HG03060 (cell line): ENCODE results near the gene CSHL1.
"Not testable (repeated sequence)": the region's sequence is repeated elsewhere in the genome, so short reads cannot be mapped to it uniquely, and the experiment has no call there.

Source experiments
- ATAC-seq: cut with Tn5 transposase; IDR thresholded peaks from one replicate; pipeline ENCODE4 v1.9.1; 2021; ENCODE audit warnings: low read depth, moderate number of reproducible peaks; ENCODE audit not compliant: unreplicated experiment

The CSHL1 gene

GRCh38 chr17:63941162-63941561 lies 30.1 kb upstream of the CSHL1 start:
- ATAC-seq = no peak

- no peak for ATAC-seq
Measured at GRCh38 chr17:63940584-63940983, 29.5 kb upstream of the CSHL1 start.

DNA sequence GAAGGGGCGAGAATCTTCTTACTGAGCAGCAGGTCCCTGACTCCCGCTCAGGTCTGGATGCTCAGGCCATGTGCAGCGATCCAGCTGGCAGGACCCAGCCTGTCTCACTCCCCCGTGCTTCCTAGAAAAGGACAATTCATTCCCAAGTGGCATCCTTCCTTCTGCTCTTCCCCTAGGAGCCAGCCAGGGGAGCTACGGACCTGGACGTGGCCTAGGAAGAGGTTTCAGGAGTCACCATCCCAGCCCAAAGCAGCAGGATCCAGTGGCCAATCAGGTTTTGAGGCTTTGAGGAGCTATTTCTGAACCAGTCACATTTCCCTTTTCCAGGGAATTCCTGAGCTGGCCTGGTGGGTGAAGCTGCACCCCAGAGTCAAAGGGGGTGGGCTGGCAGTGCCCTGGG lies 28.8 kb upstream of the CSHL1 start:
- ATAC-seq = no peak

DNA sequence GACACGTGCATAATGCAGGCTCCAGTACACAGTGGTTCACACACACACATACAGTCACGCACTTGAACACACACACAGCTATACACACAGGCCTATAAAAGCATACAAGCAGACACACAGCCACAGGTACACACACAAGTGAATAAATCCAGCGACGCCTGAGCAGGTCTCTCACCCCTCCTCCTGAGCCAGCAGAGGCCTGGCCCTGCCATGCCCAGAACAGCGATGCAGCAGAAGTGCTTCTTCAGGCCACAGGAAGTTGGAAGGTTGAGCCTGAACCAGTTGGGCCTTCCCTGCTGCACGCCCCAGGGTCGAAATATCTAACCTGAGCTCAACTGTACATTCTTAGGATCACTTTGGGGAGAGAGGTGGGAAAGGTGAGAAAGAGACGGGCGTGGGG lies 28.3 kb upstream of the CSHL1 start:
- no peak for ATAC-seq

DNA sequence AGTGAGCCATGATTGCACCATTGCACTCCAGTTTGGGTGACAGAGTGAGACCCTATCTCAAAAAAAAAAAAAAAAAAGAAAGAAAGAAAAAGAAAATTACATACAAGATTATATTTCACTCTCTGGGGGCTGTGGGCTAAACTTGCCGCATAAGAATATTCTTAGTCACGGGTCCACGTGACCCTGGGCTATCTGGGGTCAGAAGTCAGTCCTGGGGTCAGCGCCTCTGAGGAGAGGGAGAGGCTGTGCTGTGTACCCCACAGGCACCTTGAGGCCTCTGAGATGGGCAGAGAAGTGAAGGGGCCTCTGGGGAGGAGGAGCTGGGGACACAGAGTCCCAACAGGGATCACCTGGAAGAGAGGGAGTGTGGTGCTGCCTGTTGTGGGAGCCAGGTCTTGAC lies 26.9 kb upstream of the CSHL1 start:
- ATAC-seq = no peak

- ATAC-seq = no peak
Measured at GRCh38 chr17:63937319-63937718, 26.3 kb upstream of the CSHL1 start.

GRCh38 chr17:63934183-63935112 lies 23.4 kb upstream of the CSHL1 start:
- ATAC-seq = no peak

- ATAC-seq = no peak
Measured at GRCh38 chr17:63933598-63933997, 22.5 kb upstream of the CSHL1 start.

DNA sequence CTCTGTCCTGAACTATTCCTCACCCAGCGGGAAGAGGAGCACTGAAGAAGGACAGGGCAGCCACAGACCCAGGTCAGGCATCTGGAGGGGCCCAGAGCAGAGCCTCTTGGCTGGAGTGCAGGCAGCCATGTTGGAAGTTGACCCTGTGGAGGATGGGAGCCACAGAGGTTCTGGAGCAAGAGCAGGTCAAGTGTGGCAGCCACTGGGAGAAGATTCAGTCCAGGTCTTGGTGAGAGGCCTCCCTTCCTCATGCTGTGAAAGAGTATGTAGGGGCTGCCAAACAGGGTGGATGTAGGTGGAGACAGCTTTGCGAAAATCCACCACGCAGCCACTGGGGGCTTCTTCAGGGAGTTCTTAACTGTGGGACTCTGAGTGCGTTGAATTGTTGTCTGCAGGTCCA lies 21.7 kb upstream of the CSHL1 start:
- peak; percentile 3 for ATAC-seq

GRCh38 chr17:63931981-63932561 lies 21.0 kb upstream of the CSHL1 start, which contains the start of gene CD79B:
TSS of gene CD79B (minus strand) at chr17:63932331. CDS start at chr17:63932261, 70 bp downstream.
- ATAC-seq = peak; percentile 44

GRCh38 chr17:63930951-63931575 lies 20.0 kb upstream of the CSHL1 start:
- no peak for ATAC-seq

DNA sequence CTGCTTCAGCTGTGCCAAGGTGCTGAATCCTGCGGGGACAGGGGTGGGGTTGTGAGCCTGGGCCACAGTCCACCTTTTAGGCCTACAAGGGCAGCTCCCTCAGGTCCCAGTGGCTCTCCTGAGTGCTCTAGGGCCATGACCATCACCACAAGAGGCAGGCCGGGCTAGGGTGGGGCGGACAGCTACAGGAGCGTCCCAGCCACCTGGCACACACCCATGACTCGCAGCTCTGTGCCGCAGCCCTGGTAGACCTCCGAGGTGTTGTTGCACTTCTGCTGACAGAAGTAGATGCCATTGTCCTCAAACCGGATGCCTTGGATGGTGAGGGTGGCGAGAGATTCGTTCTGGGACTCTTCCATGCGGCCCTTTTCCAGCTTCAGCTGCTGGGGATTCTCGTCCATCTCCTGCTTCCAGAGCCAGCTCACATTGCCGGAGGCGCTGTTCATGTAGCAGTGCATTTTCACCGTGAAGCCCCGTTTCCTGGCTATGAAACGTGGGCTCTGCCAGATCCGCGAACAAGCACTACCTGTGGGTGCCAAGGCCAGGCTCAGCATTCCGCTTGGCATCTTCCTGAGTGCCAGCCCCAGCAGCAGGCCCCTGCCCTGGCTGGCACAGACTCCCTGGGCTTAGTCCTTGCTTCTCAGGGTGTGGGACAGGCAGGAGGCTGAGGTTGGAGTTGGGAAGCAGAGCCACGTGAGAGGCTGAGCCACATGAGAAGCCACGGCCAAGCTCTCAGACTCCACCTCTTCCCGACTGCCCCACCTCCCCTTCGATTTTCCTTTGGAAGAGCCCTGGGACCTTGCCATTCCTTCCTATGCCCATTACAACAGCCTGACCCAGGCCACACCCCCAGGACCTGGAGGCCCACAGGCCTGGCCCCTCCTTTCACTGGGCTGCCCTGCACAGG lies 19.1 kb upstream of the CSHL1 start:
- ATAC-seq = no peak

- no peak for ATAC-seq
Measured at GRCh38 chr17:63928966-63929695, 18.1 kb upstream of the CSHL1 start.

GRCh38 chr17:63928172-63928666 lies 17.2 kb upstream of the CSHL1 start:
- ATAC-seq = no peak

GRCh38 chr17:63927464-63928171 lies 16.6 kb upstream of the CSHL1 start:
- ATAC-seq = no peak

DNA sequence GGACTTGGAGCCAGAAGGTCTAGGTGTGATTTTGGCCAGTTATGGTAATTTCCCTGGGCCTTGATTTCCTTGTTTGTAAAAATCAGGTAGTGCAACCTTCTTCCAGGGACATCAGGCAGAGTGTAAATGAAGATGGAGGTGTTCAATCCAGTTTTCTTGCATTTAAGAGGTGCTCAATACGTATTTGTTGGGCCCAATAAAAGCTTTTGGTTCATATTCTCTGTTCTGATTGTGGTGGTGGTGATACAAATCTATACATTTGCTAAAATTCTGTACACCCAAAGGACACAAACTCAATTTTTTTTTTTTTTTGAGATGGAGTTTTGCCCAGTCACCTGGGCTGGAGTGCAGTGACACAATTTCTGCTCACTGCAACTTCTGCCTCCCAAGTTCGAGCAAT lies 15.1 kb upstream of the CSHL1 start:
- no peak for ATAC-seq

- ATAC-seq = no peak
Measured at GRCh38 chr17:63925615-63926014, 14.6 kb upstream of the CSHL1 start.

- ATAC-seq = not testable (repeated sequence)
Measured at GRCh38 chr17:63922402-63922801, 11.3 kb upstream of the CSHL1 start.

GRCh38 chr17:63920779-63921178 lies 9.7 kb upstream of the CSHL1 start:
- ATAC-seq = not testable (repeated sequence)
